Neural progenitor cell (in vitro differentiated cells): ENCODE results near the gene ARHGAP21.

Experiments used
- CTCF ChIP-seq: fragments of 200-600 bp; sonication (generic); IDR thresholded peaks from 2 replicates; pipeline ENCODE4 v1.5.1; 2017; ENCODE audit warnings: antibody characterized with exemption, mild to moderate bottlenecking
- EZH2 ChIP-seq: fragments of 200-600 bp; sonication (generic); IDR thresholded peaks from 2 replicates; pipeline ENCODE4 v1.6.1; 2017; ENCODE audit warnings: antibody characterized with exemption, mild to moderate bottlenecking, moderate library complexity

- TF ChIP-seq CTCF (no peak), EZH2 (no peak)
Observed at GRCh38 chr10:24639124-24639523, 84.6 kb downstream of the ARHGAP21 start.
